HG02981 (cell line): ENCODE results near the gene INTU.

Experiments
- ATAC-seq: cut with Tn5 transposase; IDR thresholded peaks from one replicate; pipeline ENCODE4 v1.9.1; 2021; ENCODE audit warnings: mild to moderate bottlenecking, moderate library complexity; ENCODE audit not compliant: unreplicated experiment

The INTU gene

DNA sequence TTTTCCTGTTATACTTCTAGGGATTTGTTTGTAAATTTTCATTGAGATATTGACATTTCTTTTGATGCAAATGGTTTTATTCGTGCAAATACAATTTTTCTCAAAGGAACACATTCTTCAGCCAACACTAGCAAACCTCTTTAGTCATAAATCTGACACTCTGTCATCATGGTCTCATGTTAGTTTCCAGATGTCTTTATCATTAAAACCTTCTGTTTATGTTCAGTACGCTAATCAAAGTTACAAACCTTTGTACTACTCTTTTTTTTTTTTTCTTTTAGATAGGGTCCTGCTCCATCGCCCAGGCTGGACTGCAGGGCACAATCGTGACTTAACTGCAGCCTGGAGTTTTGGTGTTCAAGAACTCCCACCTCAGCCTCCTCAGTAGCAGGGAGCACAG, 104.5 kb downstream of the INTU start:
- no peak for ATAC-seq

DNA sequence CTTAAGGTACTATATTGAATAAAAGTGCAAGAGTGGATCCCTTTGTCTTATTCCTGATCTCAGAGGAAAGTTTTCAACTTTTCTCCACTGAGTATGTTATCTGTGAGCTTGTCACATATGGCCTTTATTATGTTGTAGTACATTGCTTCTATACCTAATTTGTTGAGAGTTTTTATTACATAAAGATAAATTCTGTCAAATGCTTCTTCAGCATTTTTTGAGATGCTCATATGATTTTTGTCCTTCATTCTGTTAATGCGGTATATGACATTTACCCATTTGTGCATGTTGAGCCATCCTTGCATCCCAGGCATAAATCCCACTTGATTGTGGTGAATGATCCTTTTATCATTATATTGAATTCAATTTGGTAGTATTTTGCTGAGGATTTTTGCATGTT, 108.5 kb downstream of the INTU start:
- no peak for ATAC-seq

DNA sequence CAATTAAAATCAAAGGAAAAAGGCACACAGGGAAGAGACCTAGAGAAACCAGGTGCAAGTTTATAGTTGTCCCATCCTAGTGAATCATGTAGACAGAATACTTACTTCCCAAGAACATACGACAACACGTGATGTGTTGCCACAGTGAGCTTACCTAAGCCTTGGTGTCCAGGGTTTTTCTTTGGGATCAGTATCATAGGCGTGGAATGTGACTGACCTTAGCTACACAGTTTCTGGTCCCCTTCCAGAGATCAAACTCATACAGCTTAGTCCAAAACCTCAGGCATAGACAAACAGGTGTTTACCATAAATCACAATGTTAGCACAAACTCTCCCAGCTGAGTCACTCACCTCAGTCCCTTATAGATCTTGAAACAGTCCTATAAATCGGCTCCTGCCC, 115.1 kb downstream of the INTU start:
- no peak for ATAC-seq

DNA sequence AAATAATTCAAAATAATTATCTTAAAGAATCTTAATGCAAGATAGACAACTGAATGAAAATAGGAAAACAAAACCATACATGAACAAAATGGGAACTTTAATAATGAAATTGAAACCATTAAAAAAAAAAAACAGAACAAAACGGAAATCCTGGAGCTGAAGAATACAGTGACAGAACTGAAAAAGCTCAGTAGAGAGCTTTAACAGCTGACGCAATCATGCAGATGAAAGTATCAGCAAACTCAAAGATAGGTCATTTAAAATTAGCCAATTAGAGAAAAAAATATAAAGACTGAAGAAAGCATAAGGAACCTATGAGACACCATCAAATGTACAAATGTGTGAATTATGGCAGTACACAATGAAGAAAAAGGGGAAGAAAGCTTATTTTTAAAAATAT, 116.2 kb downstream of the INTU start:
- ATAC-seq: no peak

DNA sequence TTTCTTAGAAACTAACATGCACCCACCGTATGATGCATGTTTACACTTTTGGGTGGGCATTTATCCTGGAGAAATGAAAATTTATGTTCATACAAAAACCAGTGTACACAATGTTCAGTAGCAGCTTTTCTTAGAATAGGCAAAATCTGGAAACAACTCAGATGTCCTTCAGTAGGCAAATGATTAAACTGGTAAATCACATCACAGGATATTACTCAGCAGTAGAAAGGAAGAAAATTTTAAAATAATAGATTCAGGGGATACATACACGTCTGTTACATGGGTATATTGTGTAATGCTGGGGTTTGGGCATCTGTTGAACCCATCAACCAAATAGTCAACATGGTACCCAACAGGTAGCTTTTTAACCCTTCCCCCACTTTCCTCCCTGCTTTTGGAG, 124.1 kb downstream of the INTU start:
- no peak for ATAC-seq

DNA sequence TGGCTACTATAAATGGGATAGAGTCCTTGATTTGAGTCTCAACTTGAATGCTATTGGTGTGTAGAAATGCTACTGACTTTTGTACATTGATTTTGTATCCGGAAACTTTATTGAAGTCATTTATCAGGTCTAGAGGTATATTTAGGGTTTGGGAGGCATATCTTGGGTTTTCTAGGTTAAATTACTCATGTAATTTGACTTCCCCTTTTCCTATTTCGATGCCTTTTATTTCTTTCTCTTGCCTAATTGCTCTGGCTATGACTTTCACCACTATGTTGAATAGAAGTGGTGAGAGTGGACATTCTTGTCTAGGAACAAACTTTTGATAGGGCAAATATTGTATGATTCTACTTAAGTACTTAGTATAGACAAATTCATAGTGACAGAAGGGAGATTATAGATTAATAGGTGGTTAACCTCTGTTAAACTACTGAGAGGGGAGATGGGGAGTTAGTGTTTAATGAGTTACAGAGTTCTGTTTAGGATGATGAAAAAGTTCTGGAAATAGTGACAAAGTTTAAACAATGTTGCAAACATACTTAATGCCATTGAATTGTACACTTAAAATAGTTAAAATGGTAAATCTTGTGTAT, 126.6 kb downstream of the INTU start:
- peak; percentile 82 for ATAC-seq

DNA sequence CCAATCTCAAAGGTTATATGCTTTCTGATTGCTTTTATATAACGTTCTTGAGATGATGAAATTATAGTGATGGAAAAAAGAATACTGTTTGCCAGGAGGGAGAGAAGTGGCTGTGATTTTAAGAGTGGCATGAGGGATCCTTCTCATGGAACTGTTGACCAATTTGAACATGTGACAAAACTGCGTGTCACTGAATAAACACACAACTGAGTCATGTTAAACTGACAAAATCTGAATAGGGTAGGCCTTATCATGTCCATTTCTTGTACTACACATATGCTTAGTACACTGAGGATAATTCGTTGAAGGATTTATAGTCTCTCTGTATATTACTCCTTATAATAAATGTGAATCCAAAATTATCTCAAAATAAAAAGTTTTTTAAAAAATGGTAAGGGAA, 127.1 kb downstream of the INTU start:
- no peak for ATAC-seq

DNA sequence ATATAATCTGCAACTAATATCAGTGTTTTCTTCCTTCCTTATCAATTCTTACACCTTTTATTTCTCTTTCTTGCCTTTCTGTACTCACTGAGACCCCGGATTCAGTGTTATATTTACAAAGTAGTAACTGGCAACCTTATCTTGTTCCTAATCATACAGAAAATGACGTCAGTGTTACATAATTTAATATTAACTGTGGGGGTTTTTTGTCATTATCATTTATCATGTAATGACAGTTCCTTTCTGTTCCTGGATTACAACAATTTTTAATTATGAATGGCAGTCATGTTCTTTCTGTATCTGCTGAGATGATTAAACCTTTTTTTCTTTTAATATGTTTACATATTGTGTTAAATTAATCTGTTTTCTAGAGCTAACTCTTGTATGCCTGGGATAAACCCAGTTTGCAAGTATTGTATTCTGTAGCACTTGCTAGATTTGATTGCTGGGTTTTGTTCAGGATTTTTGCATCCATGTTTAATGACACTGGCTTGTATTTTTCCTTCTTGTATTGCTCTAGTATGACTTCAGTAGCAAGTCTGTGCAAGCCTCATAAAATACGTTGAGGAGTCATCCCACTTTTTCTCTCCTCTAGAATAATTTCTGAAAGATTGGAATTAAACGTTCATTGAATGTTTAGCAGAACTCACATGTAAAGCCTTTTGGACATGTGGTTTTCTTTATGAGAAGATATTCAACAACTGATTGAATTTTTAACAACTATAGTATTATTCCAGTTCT, 138.9 kb downstream of the INTU start:
- no peak for ATAC-seq

DNA sequence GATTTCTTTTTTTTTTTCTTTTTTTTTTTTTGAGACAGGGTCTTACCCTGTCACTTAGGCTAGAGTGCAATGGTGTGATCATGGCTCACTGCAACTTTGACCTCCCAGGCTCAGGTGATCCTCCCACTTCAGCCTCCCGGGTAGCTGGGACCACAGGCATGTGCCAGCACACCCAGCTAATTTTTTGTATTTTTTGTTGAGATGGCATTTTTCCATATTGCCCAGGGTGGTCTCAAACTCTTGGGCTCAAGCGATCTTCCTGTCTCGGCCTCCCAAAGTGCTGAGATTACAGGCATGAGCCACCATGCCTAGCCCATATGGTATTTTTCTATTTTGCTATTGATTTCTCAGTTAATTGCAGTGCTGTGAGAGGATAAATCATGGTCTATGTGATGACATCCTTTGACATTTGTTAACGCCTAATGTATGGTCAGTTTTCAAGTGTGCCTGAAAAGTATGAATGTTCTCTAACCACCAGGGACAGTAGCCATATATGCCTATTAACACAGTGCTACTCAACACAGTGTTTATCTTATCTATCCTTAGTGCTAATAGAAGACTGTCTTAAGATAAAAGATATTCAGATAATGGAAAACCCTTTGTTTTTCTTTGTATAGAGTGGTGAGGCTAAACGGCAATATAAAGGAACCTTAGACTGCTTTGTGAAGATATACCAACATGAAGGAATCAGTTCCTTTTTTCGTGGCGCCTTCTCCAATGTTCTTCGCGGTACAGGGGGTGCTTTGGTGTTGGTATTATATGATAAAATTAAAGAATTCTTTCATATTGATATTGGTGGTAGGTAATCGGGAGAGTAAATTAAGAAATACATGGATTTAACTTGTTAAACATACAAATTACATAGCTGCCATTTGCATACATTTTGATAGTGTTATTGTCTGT, 140.3 kb downstream of the INTU start:
- no peak for ATAC-seq

DNA sequence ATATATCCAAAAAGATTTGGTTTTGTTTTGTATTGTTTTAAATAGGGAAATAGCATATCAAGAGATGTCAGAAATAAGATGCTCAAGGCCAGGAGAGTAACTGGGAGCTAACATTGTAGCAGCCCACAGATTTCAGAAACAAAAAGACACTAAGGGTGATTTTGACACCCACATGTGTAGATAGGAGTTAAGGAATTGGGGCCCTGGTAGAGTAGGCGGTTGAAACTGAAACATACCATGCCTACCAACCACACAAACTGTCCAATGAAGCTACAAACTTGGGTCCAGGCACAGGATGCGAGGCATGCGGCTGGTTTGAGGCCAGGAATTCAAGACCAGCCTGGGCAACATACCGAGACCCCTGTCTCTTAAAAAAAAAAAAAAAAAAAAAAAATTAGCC, 143.1 kb downstream of the INTU start:
- ATAC-seq: no peak
